Muscle of leg (tissue), 11 donors: ENCODE results near the gene PAFAH1B1. TPM values are rescaled to one million over a fixed set of nuclear protein-coding genes. Genes with fewer than 3 reads are reported as not detected.

Source experiments
- DNase-seq: peaks from one replicate; pipeline ENCODE4 v3.0.0; 2013
- H3K27ac ChIP-seq: one replicate; pipeline ENCODE4 v1.5.1; 2013; ENCODE audit warnings: mild to moderate bottlenecking, low read length, control low read depth
- H3K27me3 ChIP-seq: one replicate; pipeline ENCODE4 v1.6.1; 2013; ENCODE audit warnings: low read length; ENCODE audit not compliant: control insufficient read depth, insufficient read depth
- H3K36me3 ChIP-seq: one replicate; pipeline ENCODE4 v1.6.1; 2013; ENCODE audit warnings: low read length; ENCODE audit not compliant: control insufficient read depth, insufficient read depth
- H3K4me1 ChIP-seq: one replicate; pipeline ENCODE4 v1.6.1; 2013; ENCODE audit warnings: low read length; ENCODE audit not compliant: control insufficient read depth, insufficient read depth
- H3K4me3 ChIP-seq: one replicate; pipeline ENCODE4 v1.5.1; 2013; ENCODE audit warnings: low read length, control low read depth
- H3K9me3 ChIP-seq: replicated peaks from 2 replicates; pipeline ENCODE4 v1.6.1; 2013; ENCODE audit warnings: low read depth, low read length; ENCODE audit not compliant: control insufficient read depth
- WGBS: methylation state at CpG from one replicate; pipeline ENCODE4 v1.1.5; 2013; ENCODE audit warnings: missing lambda C conversion rate; ENCODE audit not compliant: insufficient coverage; 5-methylcytosine and 5-hydroxymethylcytosine counted together
- polyA plus RNA-seq, 8 donors: library from polyadenylated mRNA; unstranded; fragments of 120-200 nt; gene quantifications; one replicate each; pipeline versions ENCODE4 v1.2.1 to v1.2.3, GENCODE V29; 2013; ENCODE audit warnings: inconsistent platforms in 1 of 8, low replicate concordance in 1 of 8; ENCODE audit not compliant: insufficient read length in 8 of 8, insufficient read depth in 1 of 8
- total RNA-seq: library from RNA; stranded (reverse); fragments of 120-200 nt; gene quantifications from one replicate; pipeline ENCODE4 v1.2.4, GENCODE V29; 2013

PAFAH1B1 gene
- total and polyA plus RNA-seq, 9 donors = 70.2 to 107 (median 80.8) TPM

- Histone ChIP-seq H3K4me1 (no peaks in the 10 kb centered on the region), H3K36me3 (no peaks in the 10 kb centered on the region), H3K9me3 (no peaks in the 10 kb centered on the region), H3K27ac (no peak overlapping the region), H3K4me3 (no peak overlapping the region), H3K27me3 (peaks cover 2% of the 10 kb centered on the region)
- DNase-seq = no peak
- WGBS = 92% methylated on average over 10 of the region's 16 CpGs
These were observed 2.3 kb upstream of the PAFAH1B1 start for GRCh38 chr17:2591040-2591640.

- Histone ChIP-seq H3K36me3 (no peaks in the 10 kb centered on the region), H3K4me1 (no peaks in the 10 kb centered on the region), H3K4me3 (peak overlapping the region; percentile 97), H3K9me3 (no peaks in the 10 kb centered on the region), H3K27me3 (no peaks in the 10 kb centered on the region), H3K27ac (peak overlapping the region; percentile 98)
- peak; percentile 92 for DNase-seq
- under 1% methylated on average over 36 of the region's 80 CpGs for whole genome bisulfite sequencing
These were observed 617 bp downstream of the PAFAH1B1 start for GRCh38 chr17:2593821-2594721.

GRCh38 chr17:2594722-2595599 lies 1.5 kb downstream of the PAFAH1B1 start:
- Histone ChIP-seq H3K4me1 (no peaks in the 10 kb centered on the region), H3K27ac (peak overlapping the region; percentile 98), H3K36me3 (no peaks in the 10 kb centered on the region), H3K9me3 (no peaks in the 10 kb centered on the region), H3K27me3 (no peaks in the 10 kb centered on the region), H3K4me3 (peak overlapping the region; percentile 97)
- DNase-seq = peak; percentile 28
- 0% methylated on average over 2 of the region's 16 CpGs for WGBS

GRCh38 chr17:2595716-2596115 lies 2.3 kb downstream of the PAFAH1B1 start:
- Histone ChIP-seq H3K27ac (no peak overlapping the region), H3K9me3 (no peaks in the 10 kb centered on the region), H3K36me3 (no peaks in the 10 kb centered on the region), H3K4me1 (no peaks in the 10 kb centered on the region), H3K27me3 (no peaks in the 10 kb centered on the region), H3K4me3 (peak overlapping the region; percentile 97)
- WGBS = no CpG with 5 or more reads among the region's 4 CpGs
- no peak for DNase-seq

- H3K27me3 ChIP-seq = no peaks in the 10 kb centered on the region
- no peaks in the 10 kb centered on the region for H3K36me3 ChIP-seq
- no peak overlapping the region for H3K27ac ChIP-seq
- no peak overlapping the region for H3K4me3 ChIP-seq
- H3K9me3 ChIP-seq = no peaks in the 10 kb centered on the region
- WGBS = 88% methylated on average over 1 of the region's 8 CpGs
- DNase-seq = peak; percentile 39
- no peaks in the 10 kb centered on the region for H3K4me1 ChIP-seq
These were observed 4.7 kb downstream of the PAFAH1B1 start for GRCh38 chr17:2598166-2598565.

- WGBS = 83% methylated on average over 4 of the region's 6 CpGs
- Histone ChIP-seq H3K4me3 (no peak overlapping the region), H3K27me3 (no peaks in the 10 kb centered on the region), H3K27ac (no peak overlapping the region), H3K9me3 (no peaks in the 10 kb centered on the region), H3K36me3 (peaks cover 4% of the 10 kb centered on the region), H3K4me1 (no peaks in the 10 kb centered on the region)
- DNase-seq = no peak
These were observed 9.2 kb downstream of the PAFAH1B1 start for GRCh38 chr17:2602597-2603017.

GRCh38 chr17:2608350-2608913 lies 15.0 kb downstream of the PAFAH1B1 start:
- WGBS = no CpG with 5 or more reads among the region's 6 CpGs

GRCh38 chr17:2609091-2609490 lies 15.6 kb downstream of the PAFAH1B1 start:
- H3K9me3 ChIP-seq = no peaks in the 10 kb centered on the region
- H3K36me3 ChIP-seq = peaks cover 4% of the 10 kb centered on the region
- no peak overlapping the region for H3K4me3 ChIP-seq
- DNase-seq = no peak
- no peak overlapping the region for H3K27ac ChIP-seq
- no peaks in the 10 kb centered on the region for H3K27me3 ChIP-seq
- H3K4me1 ChIP-seq = peaks cover 4% of the 10 kb centered on the region
- no CpG with 5 or more reads among the region's 7 CpGs for WGBS

More at GRCh38 chr17:2608350-2608913, 15.0 kb downstream of the PAFAH1B1 start:
- Histone ChIP-seq H3K27me3 (no peaks in the 10 kb centered on the region), H3K4me3 (no peak overlapping the region), H3K9me3 (no peaks in the 10 kb centered on the region), H3K36me3 (peaks cover 4% of the 10 kb centered on the region), H3K4me1 (peaks cover 4% of the 10 kb centered on the region), H3K27ac (no peak overlapping the region)
- DNase-seq = no peak

- no peak overlapping the region for H3K27ac ChIP-seq
- no peaks in the 10 kb centered on the region for H3K9me3 ChIP-seq
- H3K4me3 ChIP-seq = no peak overlapping the region
- WGBS = 80% methylated on average over 1 of the region's 3 CpGs
- peaks cover 4% of the 10 kb centered on the region for H3K4me1 ChIP-seq
- no peaks in the 10 kb centered on the region for H3K27me3 ChIP-seq
- H3K36me3 ChIP-seq = no peaks in the 10 kb centered on the region
- DNase-seq = no peak
These were observed 17.0 kb downstream of the PAFAH1B1 start for GRCh38 chr17:2610195-2611175.
